ENCODE measurements around the gene SLC25A21.

- TF ChIP-seq STAT3 (IDR thresholded peaks at IDR 0.05; ENCODE audit: low read depth, low read length) (no peak), MAX (IDR thresholded peaks at IDR 0.05; ENCODE audit: low read depth, low read length) (no peak), ZBTB11 (CRISPR knock-in tag; IDR thresholded peaks at IDR 0.05) (no peak), CTCF (IDR thresholded peaks at IDR 0.05 in 2 of 3, conservative IDR thresholded peaks at IDR 0.05 in 1 of 3; ENCODE audit: control insufficient read depth in 2 of 3, extremely low read depth in 1 of 3, insufficient read depth in 1 of 3, low read depth in 3 of 3, low read length in 3 of 3) (no peak), ZSCAN29 (IDR thresholded peaks at IDR 0.05) (no peak), MYC (IDR thresholded peaks at IDR 0.05; ENCODE audit: insufficient read depth, insufficient read length, insufficient replicate concordance, low read length, severe bottlenecking) (no peak), NKRF (conservative IDR thresholded peaks at IDR 0.05) (no peak), ELK1 (IDR thresholded peaks at IDR 0.05; ENCODE audit: low read depth, low read length) (no peak), TARDBP (IDR thresholded peaks at IDR 0.05; ENCODE audit: borderline replicate concordance) (no peak), RCOR1 (conservative IDR thresholded peaks at IDR 0.05; ENCODE audit: low read depth, low read length) (no peak), BHLHE40 (IDR thresholded peaks at IDR 0.05; ENCODE audit: borderline replicate concordance in 1 of 2, low read depth in 2 of 2, low read length in 1 of 2) (no peak), LARP7 (IDR thresholded peaks at IDR 0.05) (no peak), RAD21 (IDR thresholded peaks at IDR 0.05; ENCODE audit: insufficient read depth, low read depth, low read length) (no peak), POLR2A (IDR thresholded peaks at IDR 0.05; ENCODE audit: low read depth, low read length) (no peak)
Measured at GRCh38 chr14:36948157-36948859, 224.1 kb downstream of the SLC25A21 start.

Data from GM12878 (cell line).